CD4-positive, alpha-beta T cell (primary cell): ENCODE measurements around the gene PPP6R3. TPM values are rescaled to one million over a fixed set of nuclear protein-coding genes. Genes with fewer than 3 reads are reported as not detected.

Experiments
- ATAC-seq: fragments of 200-7000 bp; cut with Tn5 transposase; one replicate; pipeline ENCODE4 v1.10.0; 2022; ENCODE audit warnings: mild to moderate bottlenecking; ENCODE audit not compliant: poor library complexity
- CTCF ChIA-PET: fragments of 350-600 bp; sonication (Branson Sonifier 250); formaldehyde crosslinking; loops from one replicate; lab custom pipeline; 2021; ENCODE audit warnings: antibody characterized with exemption, inconsistent platforms; lab: Charles Lee
- POLR2A ChIA-PET: fragments of 350-600 bp; sonication (Branson Sonifier 250); formaldehyde crosslinking; loops from one replicate; lab custom pipeline; 2021; ENCODE audit warnings: antibody characterized with exemption, inconsistent platforms; lab: Charles Lee
- DNase-seq, 14 experiments: peaks; one replicate each; pipeline ENCODE4 v3.0.0-alpha.2; 2013 to 2020; ENCODE audit warnings: mixed read lengths in 2 of 14
- H3K27ac ChIP-seq, 2 donors: one replicate each; pipeline versions ENCODE4 v1.5.1 to v1.7.0; 2013; ENCODE audit warnings: low read length in 2 of 2, low read depth in 1 of 2, mild to moderate bottlenecking in 1 of 2
- H3K27me3 ChIP-seq, 2 experiments: 1 replicate in 1 of 2; 2 replicates in 1 of 2; pipeline versions ENCODE4 v1.6.1 to v1.7.0; 2013; ENCODE audit warnings: low read length in 2 of 2, control low read depth in 1 of 2, mild to moderate bottlenecking in 1 of 2, moderate library complexity in 1 of 2; ENCODE audit not compliant: insufficient read depth in 2 of 2, control insufficient read depth in 1 of 2
- H3K36me3 ChIP-seq: one replicate; pipeline ENCODE4 v1.6.1; 2013; ENCODE audit warnings: low read length, control low read depth; ENCODE audit not compliant: insufficient read depth
- H3K4me1 ChIP-seq: one replicate; pipeline ENCODE4 v1.6.1; 2013; ENCODE audit warnings: low read length, control low read depth; ENCODE audit not compliant: insufficient read depth
- H3K4me3 ChIP-seq: one replicate; pipeline ENCODE4 v1.5.1; 2013; ENCODE audit warnings: mild to moderate bottlenecking, low read length, moderate library complexity
- H3K9me3 ChIP-seq, 2 experiments: 1 replicate in 1 of 2; 2 replicates in 1 of 2; pipeline versions ENCODE4 v1.6.1 to v1.7.0; 2013; ENCODE audit warnings: low read length in 2 of 2, mild to moderate bottlenecking in 2 of 2, control low read depth in 1 of 2, moderate library complexity in 1 of 2; ENCODE audit not compliant: control insufficient read depth in 1 of 2, insufficient read depth in 1 of 2
- H3K27ac Mint-ChIP-seq: one replicate; pipeline ENCODE4 v1.8.0; 2020; ENCODE audit warnings: mixed read lengths
- H3K27me3 Mint-ChIP-seq: one replicate; pipeline ENCODE4 v1.8.0; 2021; ENCODE audit warnings: mixed read lengths
- H3K36me3 Mint-ChIP-seq: one replicate; pipeline ENCODE4 v1.8.0; 2021; ENCODE audit warnings: low read depth, mixed read lengths
- H3K4me1 Mint-ChIP-seq: one replicate; pipeline ENCODE4 v1.8.0; 2021; ENCODE audit warnings: low read depth, mixed read lengths
- H3K4me3 Mint-ChIP-seq: one replicate; pipeline ENCODE4 v1.8.0; 2020; ENCODE audit warnings: mild to moderate bottlenecking, mixed read lengths
- H3K9me3 Mint-ChIP-seq: one replicate; pipeline ENCODE4 v1.8.0; 2020; ENCODE audit warnings: mixed read lengths
- intact Hi-C, 2 experiments: fragments of 100-400 bp; cut with DNase I in 1 of 2; cut with micrococcal nuclease in 1 of 2; formaldehyde crosslinking; loops; one replicate each; pipeline versions ENCODE4 v1.15.1 to v1.9.0; 2023 to 2025; cut with DNase I, micrococcal nuclease
- total RNA-seq, 174 experiments: library from RNA in 2 of 174; stranded (reverse) in 2 of 174; gene quantifications; one replicate each; pipeline ENCODE4 v1.2.3 and lab custom pipeline; 2021 to 2026
- TF ChIP-seq, protein P1 (sequence below): fragments of 200-600 bp; IDR thresholded peaks from one replicate; pipeline ENCODE4 v1.8.0; 2022; ENCODE audit warnings: antibody characterized with exemption, mild to moderate bottlenecking

The PPP6R3 gene
- total RNA-seq, 2 experiments from 2014 or later: 108 to 109 TPM

DNA sequence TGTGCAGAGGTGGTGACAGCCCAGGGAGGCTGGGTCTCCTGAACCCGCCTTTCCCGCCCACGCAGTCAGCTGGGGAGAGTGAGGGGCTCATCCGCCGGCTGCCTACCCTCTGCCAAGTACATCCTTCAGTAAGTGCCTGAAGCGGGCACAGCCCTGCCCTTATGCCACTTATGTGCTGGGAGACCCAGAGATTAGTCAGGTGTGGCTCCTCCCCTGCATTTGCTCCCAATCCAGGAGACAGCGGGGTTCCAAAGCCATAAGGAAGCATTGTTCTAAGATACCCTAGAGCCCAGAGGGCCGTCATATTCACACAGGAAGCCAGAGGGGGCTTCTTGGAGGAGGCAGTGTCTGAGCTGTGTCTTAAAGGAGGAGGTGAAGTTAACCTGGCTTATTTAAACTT lies 5.8 kb upstream of the PPP6R3 start:
- POLR2A ChIA-PET: no interaction called here
- H3K4me3 Mint-ChIP-seq: no peak overlapping the region
- H3K27me3 ChIP-seq: no peaks in the 10 kb centered on the region
- no peak for ATAC-seq
- no peak overlapping the region for H3K27ac ChIP-seq
- intact Hi-C loops: no loop called here
- peaks cover 6% of the 10 kb centered on the region for H3K4me1 ChIP-seq
- CTCF ChIA-PET: no interaction called here
- TF ChIP-seq, protein P1, sequence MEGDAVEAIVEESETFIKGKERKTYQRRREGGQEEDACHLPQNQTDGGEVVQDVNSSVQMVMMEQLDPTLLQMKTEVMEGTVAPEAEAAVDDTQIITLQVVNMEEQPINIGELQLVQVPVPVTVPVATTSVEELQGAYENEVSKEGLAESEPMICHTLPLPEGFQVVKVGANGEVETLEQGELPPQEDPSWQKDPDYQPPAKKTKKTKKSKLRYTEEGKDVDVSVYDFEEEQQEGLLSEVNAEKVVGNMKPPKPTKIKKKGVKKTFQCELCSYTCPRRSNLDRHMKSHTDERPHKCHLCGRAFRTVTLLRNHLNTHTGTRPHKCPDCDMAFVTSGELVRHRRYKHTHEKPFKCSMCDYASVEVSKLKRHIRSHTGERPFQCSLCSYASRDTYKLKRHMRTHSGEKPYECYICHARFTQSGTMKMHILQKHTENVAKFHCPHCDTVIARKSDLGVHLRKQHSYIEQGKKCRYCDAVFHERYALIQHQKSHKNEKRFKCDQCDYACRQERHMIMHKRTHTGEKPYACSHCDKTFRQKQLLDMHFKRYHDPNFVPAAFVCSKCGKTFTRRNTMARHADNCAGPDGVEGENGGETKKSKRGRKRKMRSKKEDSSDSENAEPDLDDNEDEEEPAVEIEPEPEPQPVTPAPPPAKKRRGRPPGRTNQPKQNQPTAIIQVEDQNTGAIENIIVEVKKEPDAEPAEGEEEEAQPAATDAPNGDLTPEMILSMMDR: no peak
- H3K4me1 Mint-ChIP-seq: peaks cover 1% of the 10 kb centered on the region
- no peaks in the 10 kb centered on the region for H3K36me3 ChIP-seq
- no peak for DNase-seq
- H3K4me3 ChIP-seq: no peak overlapping the region
- no peaks in the 10 kb centered on the region for H3K9me3 Mint-ChIP-seq
- peaks cover under 1% of the 10 kb centered on the region for H3K36me3 Mint-ChIP-seq
- no peaks in the 10 kb centered on the region for H3K9me3 ChIP-seq
- H3K27ac Mint-ChIP-seq: no peak overlapping the region
- H3K27me3 Mint-ChIP-seq: peaks cover under 1% of the 10 kb centered on the region

GRCh38 chr11:68455485-68455884 lies 5.1 kb upstream of the PPP6R3 start:
- Mint-ChIP-seq H3K27ac (no peak overlapping the region), H3K9me3 (no peaks in the 10 kb centered on the region), H3K36me3 (peaks cover 8% of the 10 kb centered on the region), H3K4me1 (peaks cover 8% of the 10 kb centered on the region), H3K4me3 (no peak overlapping the region), H3K27me3 (peaks cover 8% of the 10 kb centered on the region)
- intact Hi-C loops: no loop called here
- no peaks in the 10 kb centered on the region for H3K36me3 ChIP-seq
- ATAC-seq (no peak), DNase-seq (no peak)
- H3K9me3 ChIP-seq: no peaks in the 10 kb centered on the region
- ChIA-PET POLR2A (no interaction called here), CTCF (interaction anchor here (1.6 kb wide), 1 partner anchor 33 kb away, joined by 3 read pairs; no protein-coding TSS in a partner anchor)
- H3K27ac ChIP-seq: no peak overlapping the region
- H3K4me1 ChIP-seq: peaks cover 8% of the 10 kb centered on the region
- H3K27me3 ChIP-seq: no peaks in the 10 kb centered on the region
- H3K4me3 ChIP-seq: no peak overlapping the region
- TF ChIP-seq, protein P1: no peak

DNA sequence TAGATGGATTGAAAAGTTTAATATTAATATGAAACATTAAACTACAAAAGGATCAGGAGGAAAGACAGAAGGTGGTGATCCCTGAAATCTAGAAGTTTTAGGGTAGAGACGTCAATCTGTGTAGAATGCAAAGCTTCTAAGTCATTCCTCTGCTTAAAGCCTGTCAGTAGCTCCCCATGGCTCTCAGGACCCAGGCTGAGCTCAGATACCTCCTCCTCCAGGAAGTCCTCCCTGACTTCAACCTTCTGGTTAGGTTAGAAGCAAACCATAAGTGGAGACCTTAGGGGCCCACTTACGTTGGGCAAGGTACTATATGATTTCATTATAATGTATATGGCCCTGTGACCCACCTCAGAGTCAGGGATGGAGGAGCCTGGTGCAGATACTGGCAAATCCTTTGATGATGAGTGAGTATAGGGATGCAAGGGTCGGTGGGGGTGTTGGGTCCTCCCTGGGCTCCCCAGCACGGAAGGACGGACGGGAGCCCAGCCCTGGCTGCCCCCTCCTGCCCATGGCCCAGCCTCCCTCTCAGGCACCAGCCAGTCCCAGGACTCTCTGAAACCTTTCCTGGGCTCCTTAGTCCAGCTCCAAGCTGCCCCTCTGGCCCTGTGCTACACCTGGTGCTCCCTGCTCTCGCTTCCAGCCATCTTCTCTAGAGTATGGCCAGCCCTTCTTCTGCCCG lies 3.2 kb upstream of the PPP6R3 start:
- H3K9me3 ChIP-seq: no peaks in the 10 kb centered on the region
- Mint-ChIP-seq H3K4me3 (no peak overlapping the region), H3K9me3 (no peaks in the 10 kb centered on the region), H3K27ac (peak overlapping the region; percentile 74), H3K27me3 (peaks cover 8% of the 10 kb centered on the region), H3K4me1 (peaks cover 15% of the 10 kb centered on the region), H3K36me3 (peaks cover 13% of the 10 kb centered on the region)
- peaks cover 17% of the 10 kb centered on the region for H3K4me1 ChIP-seq
- H3K27me3 ChIP-seq: no peaks in the 10 kb centered on the region
- ATAC-seq: no peak
- TF ChIP-seq, protein P1: no peak
- no peak for DNase-seq
- intact Hi-C loops: no loop called here
- POLR2A ChIA-PET: no interaction called here
- H3K36me3 ChIP-seq: no peaks in the 10 kb centered on the region
- H3K27ac ChIP-seq: no peak overlapping the region
- CTCF ChIA-PET: interaction anchor here (0.6 kb wide), 1 partner anchor 49 kb away, joined by 5 read pairs; no protein-coding TSS in a partner anchor
- H3K4me3 ChIP-seq: no peak overlapping the region
